Stimulated activated memory B cell treated with anti-CD40 and anti-IgM and Interleukin-4, amounts not matched to agents 10 μg/mL and 1 μg/mL and 100 μg/mL, for 72 hours (primary cell): ENCODE data around the gene DDR2.

Experiments
- ATAC-seq: fragments of 150-1000 bp; cut with Tn5 transposase; 2 replicates; pipeline ENCODE4 v1.10.0; 2021
- H3K27ac Mint-ChIP-seq: one replicate; pipeline ENCODE4 v1.8.0; 2022; ENCODE audit warnings: mild to moderate bottlenecking, mixed read lengths
- H3K27me3 Mint-ChIP-seq: one replicate; pipeline ENCODE4 v1.8.0; 2022; ENCODE audit warnings: mixed read lengths
- H3K36me3 Mint-ChIP-seq: one replicate; pipeline ENCODE4 v1.8.0; 2022; ENCODE audit warnings: mixed read lengths
- H3K4me1 Mint-ChIP-seq: one replicate; pipeline ENCODE4 v1.8.0; 2022; ENCODE audit warnings: mixed read lengths
- H3K4me3 Mint-ChIP-seq: one replicate; pipeline ENCODE4 v1.8.0; 2022; ENCODE audit warnings: mild to moderate bottlenecking, moderate library complexity, mixed read lengths
- H3K9me3 Mint-ChIP-seq: one replicate; pipeline ENCODE4 v1.8.0; 2022; ENCODE audit warnings: mixed read lengths

The DDR2 gene

DNA sequence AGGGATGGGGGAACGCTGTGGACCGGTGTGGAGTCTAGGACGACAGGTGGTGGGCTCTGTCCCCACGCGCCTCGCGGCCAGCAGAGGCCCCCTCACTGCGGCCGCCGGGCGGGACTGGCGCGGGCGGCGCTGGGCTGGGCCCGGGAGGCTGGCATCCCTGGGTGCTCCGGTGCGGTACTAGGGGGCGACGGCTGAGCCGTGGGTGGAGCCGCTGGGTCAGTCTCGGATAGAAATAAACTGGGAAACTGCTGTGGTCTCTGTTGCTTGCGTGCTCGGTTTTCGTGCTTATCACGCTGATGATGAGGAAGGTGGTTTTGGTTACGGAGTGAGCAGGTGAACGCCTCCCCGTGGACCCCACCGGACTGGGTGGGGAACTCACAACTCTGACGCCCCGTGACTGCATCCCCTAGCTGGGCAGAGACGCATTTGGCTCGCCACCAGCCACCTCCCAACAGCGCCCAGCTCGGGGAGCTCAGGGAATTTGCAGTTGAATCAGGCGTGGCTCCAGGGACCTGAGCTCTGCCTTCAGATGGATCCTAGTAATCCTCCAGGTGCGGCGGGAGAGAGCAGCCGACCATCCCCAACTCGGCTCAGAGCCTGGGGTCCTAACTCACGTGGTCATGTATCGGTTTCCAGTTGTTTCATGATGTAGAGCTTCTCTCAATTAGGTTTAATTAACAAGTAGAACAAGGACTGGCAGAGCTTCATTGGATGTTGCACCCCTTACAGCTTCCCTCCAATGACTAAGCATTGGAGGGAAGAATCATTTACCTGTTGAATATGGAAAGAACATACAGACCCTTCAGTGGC, 190.3 kb downstream of the DDR2 start:
- H3K9me3 Mint-ChIP-seq = no peaks in the 10 kb centered on the region

GRCh38 chr1:162823231-162823630, 191.0 kb downstream of the DDR2 start:
- Mint-ChIP-seq H3K9me3 (no peaks in the 10 kb centered on the region), H3K4me1 (peaks cover 14% of the 10 kb centered on the region), H3K36me3 (no peaks in the 10 kb centered on the region), H3K4me3 (no peak overlapping the region), H3K27ac (no peak overlapping the region), H3K27me3 (peaks cover 54% of the 10 kb centered on the region)
- no peak for ATAC-seq

More for the DNA sequence above, 190.3 kb downstream of the DDR2 start:
- Mint-ChIP-seq H3K27me3 (peaks cover 54% of the 10 kb centered on the region), H3K4me1 (peaks cover 14% of the 10 kb centered on the region), H3K36me3 (no peaks in the 10 kb centered on the region), H3K27ac (no peak overlapping the region), H3K4me3 (peak overlapping the region; percentile 31)
- peak; percentile 48 for ATAC-seq

DNA sequence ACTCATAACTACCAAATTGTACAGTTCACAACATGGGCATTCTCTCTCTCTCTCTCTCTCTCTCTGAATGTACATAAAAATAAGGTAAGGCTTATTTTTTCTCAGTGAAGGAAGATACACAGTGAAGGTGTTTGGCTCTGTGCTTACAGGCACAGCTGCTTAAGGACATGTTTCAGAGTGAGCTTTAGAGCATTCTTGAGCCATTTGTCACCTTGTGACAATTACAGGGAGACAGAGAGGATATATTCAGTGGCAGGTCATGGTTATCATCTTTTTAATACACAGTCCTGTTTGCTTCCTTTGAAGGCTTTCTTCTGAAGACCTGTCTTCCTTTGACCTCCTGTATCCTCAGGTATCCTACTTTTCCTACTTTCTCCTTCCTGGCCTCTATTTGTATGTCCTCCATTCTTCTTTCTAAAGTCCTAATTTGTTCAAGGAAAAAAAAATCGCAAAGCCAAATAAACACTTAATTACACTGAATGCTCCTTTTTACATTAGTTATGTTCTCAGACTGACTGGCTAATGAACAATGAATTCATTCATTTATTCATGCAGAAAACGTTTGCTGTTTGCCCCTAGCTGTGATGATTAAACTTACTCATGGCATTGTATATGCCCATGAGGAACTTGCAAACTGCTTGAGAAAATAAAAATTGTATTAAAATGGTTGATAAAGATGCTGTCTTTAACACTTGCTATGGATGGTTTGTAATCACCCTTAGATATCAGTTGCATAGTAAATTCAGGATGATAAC, 191.7 kb downstream of the DDR2 start:
- Mint-ChIP-seq H3K4me3 (no peak overlapping the region), H3K4me1 (peaks cover 14% of the 10 kb centered on the region), H3K36me3 (no peaks in the 10 kb centered on the region), H3K27ac (no peak overlapping the region), H3K27me3 (peaks cover 54% of the 10 kb centered on the region), H3K9me3 (no peaks in the 10 kb centered on the region)
- ATAC-seq = no peak

GRCh38 chr1:162829268-162829667, 197.0 kb downstream of the DDR2 start:
- no peak overlapping the region for H3K27ac Mint-ChIP-seq
- H3K27me3 Mint-ChIP-seq = peaks cover 46% of the 10 kb centered on the region
- no peaks in the 10 kb centered on the region for H3K36me3 Mint-ChIP-seq
- peaks cover 4% of the 10 kb centered on the region for H3K9me3 Mint-ChIP-seq
- H3K4me3 Mint-ChIP-seq = no peak overlapping the region
- no peak for ATAC-seq
- no peaks in the 10 kb centered on the region for H3K4me1 Mint-ChIP-seq

DNA sequence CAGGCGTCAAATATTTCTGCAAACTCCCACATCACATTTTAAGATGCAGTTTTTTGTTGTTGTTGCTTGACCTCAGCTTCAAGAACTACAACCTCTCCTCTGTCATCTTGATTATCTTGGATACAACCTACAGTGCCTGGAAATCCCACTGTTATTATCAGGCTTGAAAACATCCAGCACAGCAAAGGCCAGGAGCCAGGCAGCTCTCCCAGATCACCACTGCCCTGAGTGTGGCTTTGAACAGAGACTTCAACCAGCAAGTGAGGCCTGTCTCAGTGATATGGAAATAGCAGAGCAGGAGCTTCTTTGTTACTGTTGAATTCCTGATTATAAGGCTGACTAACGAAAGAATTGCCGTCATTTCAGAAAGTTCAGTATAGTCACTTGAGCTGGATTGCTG, 200.2 kb downstream of the DDR2 start:
- Mint-ChIP-seq H3K9me3 (peaks cover 7% of the 10 kb centered on the region), H3K27me3 (peaks cover 23% of the 10 kb centered on the region), H3K4me3 (no peak overlapping the region), H3K36me3 (no peaks in the 10 kb centered on the region), H3K27ac (no peak overlapping the region), H3K4me1 (no peaks in the 10 kb centered on the region)
- no peak for ATAC-seq

DNA sequence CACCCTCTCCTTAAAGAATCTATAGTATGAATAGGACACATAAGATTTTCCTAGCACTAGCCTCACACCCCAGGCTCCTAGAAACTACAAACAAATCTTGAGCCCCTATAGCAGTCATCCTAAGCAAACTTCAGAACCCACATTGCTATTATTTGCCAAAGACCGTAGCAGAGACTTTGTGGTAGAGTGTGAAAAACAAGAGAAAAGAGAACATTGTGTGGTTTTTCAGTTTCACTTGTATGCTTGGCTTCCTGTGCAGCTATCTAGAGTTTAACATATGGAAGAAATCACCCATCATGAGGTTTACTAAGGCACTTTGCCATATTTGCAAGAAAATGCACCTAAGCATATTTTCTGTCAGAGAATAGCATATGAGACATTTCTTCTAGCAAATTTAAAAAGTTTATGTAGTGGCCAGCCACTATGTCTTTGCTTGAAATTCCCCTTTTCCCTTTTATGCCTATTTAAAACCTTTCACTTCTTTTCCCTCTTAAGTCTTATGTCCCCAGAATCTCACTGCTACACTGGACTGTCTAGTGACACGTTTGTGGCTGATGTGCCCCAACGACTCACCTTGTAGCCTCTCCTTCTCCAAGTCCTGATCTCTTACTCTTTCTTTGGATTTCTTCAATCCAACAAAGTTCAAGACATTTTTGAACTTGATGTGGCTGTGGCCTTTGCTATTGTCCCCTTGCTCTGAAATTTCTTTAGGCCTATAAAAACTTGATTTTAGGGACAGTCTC, 203.1 kb downstream of the DDR2 start:
- H3K27ac Mint-ChIP-seq = no peak overlapping the region
- no peak overlapping the region for H3K4me3 Mint-ChIP-seq
- H3K4me1 Mint-ChIP-seq = no peaks in the 10 kb centered on the region
- H3K36me3 Mint-ChIP-seq = peaks cover 5% of the 10 kb centered on the region
- no peak for ATAC-seq
- peaks cover 23% of the 10 kb centered on the region for H3K27me3 Mint-ChIP-seq
- H3K9me3 Mint-ChIP-seq = peaks cover 14% of the 10 kb centered on the region
